Loucy (cell line): Measurements from ENCODE around the gene SHOC2.
"Not testable (repeated sequence)": the region's sequence is repeated elsewhere in the genome, so short reads cannot be mapped to it uniquely, and the experiment has no call there.

Experiments used
- H2AFZ ChIP-seq: fragments of 200-600 bp; sonication (generic); 2 replicates; pipeline ENCODE4 v1.6.0; 2016; ENCODE audit warnings: antibody characterized with exemption, mild to moderate bottlenecking, low read length, moderate library complexity
- H3F3A ChIP-seq: fragments of 200-600 bp; 2 replicates; pipeline ENCODE4 v1.6.0; 2016; ENCODE audit warnings: antibody characterized with exemption, low read depth, mild to moderate bottlenecking
- H3K27me3 ChIP-seq: fragments of 200-600 bp; sonication (generic); 2 replicates; pipeline ENCODE4 v1.6.1; 2014; ENCODE audit warnings: low read length, mild to moderate bottlenecking; ENCODE audit not compliant: insufficient read depth, poor library complexity, severe bottlenecking
- H3K36me3 ChIP-seq: fragments of 200-600 bp; sonication (generic); 2 replicates; pipeline ENCODE4 v1.6.1; 2016; ENCODE audit warnings: low read length; ENCODE audit not compliant: insufficient read depth
- H3K4me1 ChIP-seq: fragments of 200-600 bp; sonication (generic); 2 replicates; pipeline ENCODE4 v1.5.1; 2014; ENCODE audit warnings: low read length, mild to moderate bottlenecking; ENCODE audit not compliant: insufficient read depth, poor library complexity, severe bottlenecking
- H3K4me2 ChIP-seq: fragments of 200-600 bp; sonication (generic); 2 replicates; pipeline ENCODE4 v1.6.0; 2014; ENCODE audit warnings: antibody characterized with exemption, low read length, low read depth, mild to moderate bottlenecking; ENCODE audit not compliant: poor library complexity, severe bottlenecking
- H3K4me3 ChIP-seq: fragments of 200-600 bp; sonication (generic); 2 replicates; pipeline ENCODE4 v1.5.1; 2014; ENCODE audit warnings: low read length, mild to moderate bottlenecking, mixed read lengths; ENCODE audit not compliant: poor library complexity, severe bottlenecking
- H3K79me2 ChIP-seq: fragments of 200-600 bp; sonication (generic); 2 replicates; pipeline ENCODE4 v1.6.1; 2014; ENCODE audit warnings: low read length; ENCODE audit not compliant: insufficient read depth
- H3K9ac ChIP-seq: fragments of 200-600 bp; sonication (generic); 2 replicates; pipeline ENCODE4 v1.6.0; 2014; ENCODE audit warnings: mild to moderate bottlenecking, low read depth, low read length, moderate library complexity; ENCODE audit not compliant: poor library complexity, severe bottlenecking
- H3K9me2 ChIP-seq: fragments of 200-600 bp; sonication (generic); replicated peaks from 2 replicates; pipeline ENCODE4 v1.6.1; 2016; ENCODE audit warnings: low read depth, low read length, mixed read lengths
- H3K9me3 ChIP-seq: fragments of 200-600 bp; sonication (generic); 2 replicates; pipeline ENCODE4 v1.6.1; 2014; ENCODE audit warnings: mild to moderate bottlenecking, antibody characterized with exemption, low read length, low read depth; ENCODE audit not compliant: insufficient read depth
- H4K20me1 ChIP-seq: fragments of 200-600 bp; sonication (generic); 2 replicates; pipeline ENCODE4 v1.6.0; 2014; ENCODE audit warnings: antibody characterized with exemption, low read length, mild to moderate bottlenecking; ENCODE audit not compliant: insufficient read depth, poor library complexity, severe bottlenecking
- EZH2phosphoT487 ChIP-seq: fragments of 200-600 bp; IDR thresholded peaks from 2 replicates; pipeline ENCODE4 v1.6.1; 2018; ENCODE audit warnings: antibody characterized with exemption, mild to moderate bottlenecking, moderate library complexity, borderline replicate concordance
- TF ChIP-seq, protein P1 (sequence below): fragments of 200-600 bp; sonication (generic); conservative IDR thresholded peaks from 2 replicates; pipeline ENCODE4 v1.5.1; 2014; ENCODE audit warnings: mild to moderate bottlenecking, antibody characterized with exemption, low read length

Gene SHOC2

GRCh38 chr10:110915035-110915434 lies 4.4 kb upstream of the SHOC2 start:
- Histone ChIP-seq H3F3A (no peaks in the 10 kb centered on the region), H3K9me2 (no peaks in the 10 kb centered on the region), H3K27me3 (no peaks in the 10 kb centered on the region), H2AFZ (no peak overlapping the region), H3K4me1 (peaks cover 13% of the 10 kb centered on the region), H3K4me2 (no peak overlapping the region), H4K20me1 (peaks cover 2% of the 10 kb centered on the region), H3K4me3 (no peak overlapping the region), H3K9me3 (no peaks in the 10 kb centered on the region), H3K9ac (no peak overlapping the region), H3K36me3 (no peaks in the 10 kb centered on the region), H3K79me2 (peaks cover 16% of the 10 kb centered on the region)
- no peak for TF ChIP-seq EZH2phosphoT487
- TF ChIP-seq, protein P1, sequence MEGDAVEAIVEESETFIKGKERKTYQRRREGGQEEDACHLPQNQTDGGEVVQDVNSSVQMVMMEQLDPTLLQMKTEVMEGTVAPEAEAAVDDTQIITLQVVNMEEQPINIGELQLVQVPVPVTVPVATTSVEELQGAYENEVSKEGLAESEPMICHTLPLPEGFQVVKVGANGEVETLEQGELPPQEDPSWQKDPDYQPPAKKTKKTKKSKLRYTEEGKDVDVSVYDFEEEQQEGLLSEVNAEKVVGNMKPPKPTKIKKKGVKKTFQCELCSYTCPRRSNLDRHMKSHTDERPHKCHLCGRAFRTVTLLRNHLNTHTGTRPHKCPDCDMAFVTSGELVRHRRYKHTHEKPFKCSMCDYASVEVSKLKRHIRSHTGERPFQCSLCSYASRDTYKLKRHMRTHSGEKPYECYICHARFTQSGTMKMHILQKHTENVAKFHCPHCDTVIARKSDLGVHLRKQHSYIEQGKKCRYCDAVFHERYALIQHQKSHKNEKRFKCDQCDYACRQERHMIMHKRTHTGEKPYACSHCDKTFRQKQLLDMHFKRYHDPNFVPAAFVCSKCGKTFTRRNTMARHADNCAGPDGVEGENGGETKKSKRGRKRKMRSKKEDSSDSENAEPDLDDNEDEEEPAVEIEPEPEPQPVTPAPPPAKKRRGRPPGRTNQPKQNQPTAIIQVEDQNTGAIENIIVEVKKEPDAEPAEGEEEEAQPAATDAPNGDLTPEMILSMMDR: no peak

- peaks cover 22% of the 10 kb centered on the region for H3K79me2 ChIP-seq
- H2AFZ ChIP-seq, H4K20me1 ChIP-seq, H3K9me2 ChIP-seq, H3F3A ChIP-seq, H3K4me3 ChIP-seq, H3K9ac ChIP-seq, H3K9me3 ChIP-seq, H3K4me2 ChIP-seq, H3K27me3 ChIP-seq, H3K36me3 ChIP-seq: not testable (repeated sequence)
- H3K4me1 ChIP-seq: peaks cover 13% of the 10 kb centered on the region
Measured at GRCh38 chr10:110915600-110915999, 3.8 kb upstream of the SHOC2 start.

- H3K36me3 ChIP-seq: no peaks in the 10 kb centered on the region
- no peaks in the 10 kb centered on the region for H3K27me3 ChIP-seq
- TF ChIP-seq EZH2phosphoT487: no peak
- TF ChIP-seq, protein P1: no peak
- no peak overlapping the region for H3K9ac ChIP-seq
- peak overlapping the region; percentile 94 for H3K4me2 ChIP-seq
- no peaks in the 10 kb centered on the region for H3K9me2 ChIP-seq
- peaks cover 19% of the 10 kb centered on the region for H4K20me1 ChIP-seq
- H3K4me3 ChIP-seq: no peak overlapping the region
- peaks cover 33% of the 10 kb centered on the region for H3K79me2 ChIP-seq
- H3K4me1 ChIP-seq: peaks cover 19% of the 10 kb centered on the region
- no peaks in the 10 kb centered on the region for H3K9me3 ChIP-seq
- H3F3A ChIP-seq: no peaks in the 10 kb centered on the region
- no peak overlapping the region for H2AFZ ChIP-seq
Measured at GRCh38 chr10:110916554-110917346, 2.7 kb upstream of the SHOC2 start.

- H3K36me3 ChIP-seq: no peaks in the 10 kb centered on the region
- no peaks in the 10 kb centered on the region for H3F3A ChIP-seq
- peak overlapping the region; percentile 94 for H3K4me2 ChIP-seq
- H3K4me3 ChIP-seq: peak overlapping the region; percentile 80
- peaks cover 24% of the 10 kb centered on the region for H3K4me1 ChIP-seq
- TF ChIP-seq, protein P1: peak; percentile 20; the same call in 1 of the 2 replicates
- no peak for TF ChIP-seq EZH2phosphoT487
- no peaks in the 10 kb centered on the region for H3K9me2 ChIP-seq
- peaks cover 31% of the 10 kb centered on the region for H4K20me1 ChIP-seq
- peak overlapping the region; percentile 89 for H2AFZ ChIP-seq
- H3K27me3 ChIP-seq: no peaks in the 10 kb centered on the region
- peak overlapping the region; percentile 90 for H3K9ac ChIP-seq
- no peaks in the 10 kb centered on the region for H3K9me3 ChIP-seq
- peaks cover 47% of the 10 kb centered on the region for H3K79me2 ChIP-seq
Measured at GRCh38 chr10:110918269-110918642, 1.1 kb upstream of the SHOC2 start.
